A549 (cell line): Measurements from ENCODE around the gene GINS1.

Source experiments
- CEBPB ChIP-seq, 2 experiments: fragments of >200 bp in 1 of 2; sonication (Bioruptor Twin) in 1 of 2; formaldehyde crosslinking in 1 of 2; IDR thresholded peaks; 2 replicates each; pipeline ENCODE4 v1.6.1; 2012 to 2016
- CTCF ChIP-seq: fragments of >200 bp; sonication (Bioruptor Twin); formaldehyde crosslinking; IDR thresholded peaks from 3 replicates; pipeline ENCODE4 v1.5.1; 2016
- EHMT2 ChIP-seq: fragments of 200-600 bp; sonication (generic); IDR thresholded peaks from 2 replicates; pipeline ENCODE4 v1.6.1; 2016; ENCODE audit warnings: antibody characterized with exemption, low read depth, mild to moderate bottlenecking, moderate library complexity
- ELK1 ChIP-seq: fragments of 150-350 bp; IDR thresholded peaks from 2 replicates; pipeline ENCODE4 v1.6.1; 2014; ENCODE audit warnings: low read depth, mild to moderate bottlenecking, low read length
- EP300 ChIP-seq, 2 experiments: fragments of >200 bp; sonication (Bioruptor Twin); formaldehyde crosslinking; IDR thresholded peaks; 2 replicates in 1 of 2; 3 replicates in 1 of 2; pipeline ENCODE4 v1.6.1; 2016 to 2017
- FOSL2 ChIP-seq, 2 experiments: fragments of 450-650 bp in 1 of 2; fragments of >200 bp in 1 of 2; sonication (Bioruptor Twin) in 1 of 2; formaldehyde crosslinking; IDR thresholded peaks; 2 replicates each; pipeline versions ENCODE4 v1.5.0 to v1.6.1; 2016 to 2020; ENCODE audit warnings: mild to moderate bottlenecking in 1 of 2, moderate library complexity in 1 of 2
- HDAC2 ChIP-seq: fragments of 200-600 bp; sonication (generic); IDR thresholded peaks from 2 replicates; pipeline ENCODE4 v1.6.1; 2016
- HOXA7 ChIP-seq: fragments of 250-450 bp; sonication (Bioruptor Pico); IDR thresholded peaks from 2 replicates; pipeline ENCODE4 v1.5.0; 2020; ENCODE audit warnings: mild to moderate bottlenecking, moderate library complexity
- KDM1A ChIP-seq: fragments of 200-600 bp; sonication (generic); IDR thresholded peaks from 2 replicates; pipeline ENCODE4 v1.6.1; 2016; ENCODE audit warnings: low read depth, mild to moderate bottlenecking
- KDM5A ChIP-seq: fragments of 200-600 bp; sonication (generic); IDR thresholded peaks from 2 replicates; pipeline ENCODE4 v1.6.1; 2016; ENCODE audit warnings: antibody characterized with exemption, mild to moderate bottlenecking
- POLR2A ChIP-seq: IDR thresholded peaks from 2 replicates; pipeline ENCODE4 v1.6.1; 2012; ENCODE audit warnings: mild to moderate bottlenecking, low read length
- REST ChIP-seq: fragments of 200-600 bp; sonication (generic); IDR thresholded peaks from 2 replicates; pipeline ENCODE4 v1.6.1; 2016; ENCODE audit warnings: antibody characterized with exemption, mild to moderate bottlenecking, moderate library complexity

- no peak for TF ChIP-seq KDM1A
- TF ChIP-seq FOSL2 (IDR thresholded peaks at IDR 0.05): no peak
- no peak for TF ChIP-seq FOSL2 (CRISPR knock-in tag; IDR thresholded peaks at IDR 0.05)
- no peak for TF ChIP-seq EP300 (IDR thresholded peaks at IDR 0.05)
- TF ChIP-seq CTCF: no peak
- no peak for TF ChIP-seq EHMT2
- no peak for TF ChIP-seq CEBPB (IDR thresholded peaks at IDR 0.05)
- no peak for TF ChIP-seq KDM5A
- no peak for TF ChIP-seq ELK1
- TF ChIP-seq REST: no peak
- TF ChIP-seq HOXA7 (CRISPR knock-in tag): no peak
- TF ChIP-seq POLR2A: no peak
- TF ChIP-seq HDAC2: no peak
These were observed 72.2 kb downstream of the GINS1 start for GRCh38 chr20:25479638-25480037.
